GM12872 (cell line): Measurements from ENCODE around the gene GPR25.

ENCODE experiments used
- TF ChIP-seq, protein P1 (sequence below): IDR thresholded peaks from 3 replicates; pipeline ENCODE4 v1.5.1; 2011; ENCODE audit warnings: low read depth, mild to moderate bottlenecking, low read length, moderate library complexity; ENCODE audit not compliant: insufficient read depth

Gene GPR25

GRCh38 chr1:200891774-200892157 lies 19.0 kb downstream of the GPR25 start:
- TF ChIP-seq, protein P1, sequence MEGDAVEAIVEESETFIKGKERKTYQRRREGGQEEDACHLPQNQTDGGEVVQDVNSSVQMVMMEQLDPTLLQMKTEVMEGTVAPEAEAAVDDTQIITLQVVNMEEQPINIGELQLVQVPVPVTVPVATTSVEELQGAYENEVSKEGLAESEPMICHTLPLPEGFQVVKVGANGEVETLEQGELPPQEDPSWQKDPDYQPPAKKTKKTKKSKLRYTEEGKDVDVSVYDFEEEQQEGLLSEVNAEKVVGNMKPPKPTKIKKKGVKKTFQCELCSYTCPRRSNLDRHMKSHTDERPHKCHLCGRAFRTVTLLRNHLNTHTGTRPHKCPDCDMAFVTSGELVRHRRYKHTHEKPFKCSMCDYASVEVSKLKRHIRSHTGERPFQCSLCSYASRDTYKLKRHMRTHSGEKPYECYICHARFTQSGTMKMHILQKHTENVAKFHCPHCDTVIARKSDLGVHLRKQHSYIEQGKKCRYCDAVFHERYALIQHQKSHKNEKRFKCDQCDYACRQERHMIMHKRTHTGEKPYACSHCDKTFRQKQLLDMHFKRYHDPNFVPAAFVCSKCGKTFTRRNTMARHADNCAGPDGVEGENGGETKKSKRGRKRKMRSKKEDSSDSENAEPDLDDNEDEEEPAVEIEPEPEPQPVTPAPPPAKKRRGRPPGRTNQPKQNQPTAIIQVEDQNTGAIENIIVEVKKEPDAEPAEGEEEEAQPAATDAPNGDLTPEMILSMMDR = no peak

- TF ChIP-seq, protein P1 = no peak
These were observed 19.8 kb downstream of the GPR25 start for GRCh38 chr1:200892546-200892945.

DNA sequence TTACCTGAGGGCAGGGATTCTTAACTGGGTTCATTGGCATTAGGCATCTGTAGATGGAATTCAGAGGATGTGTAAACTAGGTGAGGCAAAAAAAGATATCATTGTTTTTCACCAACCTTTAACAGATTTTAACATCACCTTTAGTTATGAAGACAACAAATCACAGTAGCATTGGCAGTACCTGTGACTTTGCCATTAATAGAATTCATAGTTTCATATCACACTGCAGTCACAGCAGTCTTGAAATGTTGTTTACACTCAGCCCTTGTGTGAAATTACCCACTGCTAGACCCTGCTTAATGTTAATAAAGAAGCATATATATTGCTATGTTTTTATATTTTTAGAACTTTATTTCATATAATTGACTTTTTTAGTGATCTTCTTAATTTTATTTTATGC lies 20.2 kb downstream of the GPR25 start:
- TF ChIP-seq, protein P1 = no peak

- TF ChIP-seq, protein P1 = no peak
These were observed 20.7 kb downstream of the GPR25 start for GRCh38 chr1:200893411-200893901.

- TF ChIP-seq, protein P1 = peak; percentile 41; the same call in 2 of the 3 replicates
These were observed 22.1 kb downstream of the GPR25 start, which contains the start of gene INAVA for GRCh38 chr1:200894712-200895442. Gene INAVA, plus strand, starts transcription at chr1:200894900. Its CDS starts 3,501 bp downstream, at chr1:200898401.

GRCh38 chr1:200895443-200895789 lies 22.6 kb downstream of the GPR25 start:
- TF ChIP-seq, protein P1 = no peak

- TF ChIP-seq, protein P1 = no peak
These were observed 23.2 kb downstream of the GPR25 start for GRCh38 chr1:200895801-200896530.
